ENCODE measurements around the gene CPLX4.

DNA sequence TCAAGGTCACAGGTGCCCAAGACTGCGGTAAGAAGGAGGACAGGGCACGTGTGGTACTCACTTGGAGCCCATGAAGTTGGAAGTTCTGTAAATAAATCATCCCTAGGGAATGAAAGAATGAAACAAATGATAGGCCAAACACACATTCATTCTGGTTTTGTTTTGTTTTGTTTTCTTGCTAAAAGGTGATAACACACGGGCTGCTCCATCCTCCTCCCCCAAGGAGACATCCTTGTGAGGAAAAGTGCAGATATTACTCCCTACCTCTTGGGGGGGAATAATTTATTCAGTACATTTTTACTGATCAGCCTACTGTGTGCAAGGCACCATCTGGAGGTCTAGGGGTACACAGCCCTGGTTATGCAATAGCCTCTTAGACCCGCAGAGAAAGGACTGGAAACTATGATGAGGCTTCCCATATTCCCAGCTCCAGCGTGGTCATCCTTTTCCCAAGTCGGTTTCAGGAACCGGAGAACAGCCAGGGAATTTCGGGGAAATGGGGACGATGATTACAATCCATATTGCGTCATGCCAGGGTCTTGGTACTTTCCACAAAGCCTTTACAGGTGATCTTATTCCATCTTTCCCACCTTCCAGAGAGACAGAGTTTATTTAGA lies 51.5 kb downstream of the CPLX4 start:
- TF ChIP-seq CTCF (IDR thresholded peaks at IDR 0.05) (no peak), POLR2AphosphoS5 (IDR thresholded peaks at IDR 0.05) (no peak), POLR2A (IDR thresholded peaks at IDR 0.05) (no peak)
